ENCODE measurements around the gene ADARB2.

DNA sequence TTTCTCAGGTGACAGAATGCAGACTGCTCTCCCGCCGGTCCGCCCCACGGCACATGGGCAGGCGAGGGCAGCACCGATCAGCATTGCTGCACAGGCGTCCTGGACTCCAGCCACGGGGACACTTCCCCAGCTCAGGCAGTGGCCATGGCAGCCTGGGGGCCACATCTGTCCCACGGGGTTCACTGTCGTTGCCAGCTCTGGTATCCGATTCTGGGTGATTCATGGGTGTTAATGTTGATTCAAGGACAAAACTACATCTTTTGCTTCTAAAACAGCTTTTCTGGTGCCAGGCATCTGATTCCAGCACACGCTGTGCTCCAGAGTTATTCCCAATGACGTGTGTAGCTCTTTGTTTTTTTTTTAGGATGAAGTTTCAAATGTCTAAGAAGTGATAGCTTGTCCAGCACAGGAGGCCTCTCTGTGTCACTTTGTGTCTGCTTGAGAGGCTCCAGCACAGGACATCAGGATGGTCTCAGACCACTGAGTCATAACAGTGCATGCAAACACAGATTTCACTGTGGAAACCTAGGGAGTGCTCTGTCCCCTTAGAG, 463.1 kb downstream of the ADARB2 start:
- TF ChIP-seq POLR2AphosphoS5 (IDR thresholded peaks at IDR 0.05; ENCODE audit: low read depth, low read length): no peak
- TF ChIP-seq REST (IDR thresholded peaks at IDR 0.05; ENCODE audit: insufficient read depth in 1 of 2, low read depth in 2 of 2, low read length in 2 of 2): no peak
- TF ChIP-seq SIN3A (IDR thresholded peaks at IDR 0.05; ENCODE audit: borderline replicate concordance, insufficient read depth, low read length): no peak
